GM19372 (cell line): ENCODE results near the gene DHX32.

Experiments used
- ATAC-seq: cut with Tn5 transposase; IDR thresholded peaks from one replicate; pipeline ENCODE4 v1.9.1; 2021; ENCODE audit warnings: mild to moderate bottlenecking, low read depth, moderate library complexity; ENCODE audit not compliant: unreplicated experiment

The DHX32 gene

GRCh38 chr10:125816548-125816947, 64.5 kb downstream of the DHX32 start:
- ATAC-seq = no peak

DNA sequence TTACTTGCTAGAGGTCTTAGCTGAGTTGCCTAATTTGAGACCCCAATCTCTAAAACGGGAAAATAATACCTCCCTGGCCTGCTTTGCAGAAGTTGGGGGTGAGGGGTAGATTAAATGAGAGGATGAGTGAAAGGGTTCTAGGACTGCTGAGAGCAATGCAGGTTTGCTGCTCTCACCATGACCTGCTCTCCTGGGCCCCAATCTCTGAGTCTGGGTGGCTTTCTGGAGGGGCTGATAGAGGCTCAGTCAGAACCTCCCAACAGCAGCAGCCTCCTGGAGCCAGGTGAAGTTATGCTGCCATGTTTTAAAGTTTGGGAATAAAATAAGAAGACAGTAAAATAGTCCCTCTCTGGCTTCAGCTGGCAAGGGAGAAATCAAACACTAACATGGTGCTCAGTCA, 65.3 kb downstream of the DHX32 start:
- no peak for ATAC-seq

DNA sequence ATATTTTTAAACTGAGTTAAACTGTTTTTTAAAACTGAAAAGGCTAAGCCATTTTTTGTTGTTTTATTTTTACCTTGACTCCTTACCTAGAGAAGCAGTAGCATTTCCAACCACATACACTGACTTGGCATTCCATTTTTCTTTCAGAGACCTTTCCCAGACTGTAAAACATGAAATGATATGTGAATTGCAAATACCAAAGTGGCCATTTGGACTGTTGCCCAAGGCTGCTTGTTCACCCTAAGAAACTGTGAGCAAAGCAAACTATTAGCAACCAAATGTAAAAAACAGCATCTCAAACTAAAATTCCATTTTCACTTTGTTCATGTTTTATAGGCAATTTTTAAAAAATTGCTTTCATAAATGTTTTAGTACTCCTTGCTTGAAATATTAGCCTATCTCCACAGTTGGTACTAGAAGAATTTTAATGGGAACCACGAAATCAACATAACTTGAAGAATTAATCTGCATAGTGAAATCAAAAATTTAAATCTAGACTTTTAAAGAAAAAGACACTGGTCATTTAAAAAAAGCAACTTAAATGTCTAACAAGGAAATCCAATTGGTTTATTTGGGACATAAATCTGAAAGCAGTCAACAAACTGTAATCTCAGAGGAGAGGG, 68.9 kb downstream of the DHX32 start:
- no peak for ATAC-seq

DNA sequence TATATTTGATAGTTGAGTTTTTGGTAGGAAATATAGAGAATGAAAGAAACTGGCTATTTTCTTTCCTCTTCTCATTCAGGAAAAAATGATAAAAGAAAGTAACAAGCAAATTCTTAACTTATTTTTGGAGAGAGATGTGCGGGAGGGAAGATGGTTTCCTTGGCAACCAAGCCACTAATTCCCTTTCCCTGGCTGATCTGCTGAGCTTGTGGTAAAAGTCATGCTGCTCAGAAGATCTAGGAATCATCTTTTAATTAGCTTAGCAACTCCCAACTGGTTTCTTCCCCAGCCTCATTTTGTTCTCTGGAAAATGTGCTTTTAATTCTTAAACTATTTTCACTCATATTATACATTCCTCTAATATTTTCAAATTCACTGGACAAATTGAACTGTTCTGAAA, 69.8 kb downstream of the DHX32 start:
- ATAC-seq = no peak

DNA sequence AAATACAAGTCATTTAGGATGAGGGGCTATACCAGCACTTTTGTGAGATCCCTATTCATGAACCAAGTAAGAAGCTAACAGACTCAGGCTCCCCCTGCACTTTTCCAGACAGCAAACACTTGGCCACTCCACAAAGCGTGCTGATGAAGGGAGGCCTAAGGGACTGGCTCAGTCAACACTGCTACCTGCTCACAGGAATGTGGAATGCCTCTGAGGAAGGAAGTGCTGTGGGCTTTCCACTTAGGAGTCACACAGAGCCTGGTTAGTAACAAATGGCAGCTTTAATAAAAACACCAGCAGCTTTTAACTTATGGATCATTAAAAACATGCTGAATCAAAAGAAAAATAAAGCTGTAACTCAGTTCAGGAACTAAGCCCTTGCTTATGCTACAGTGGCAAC, 73.0 kb downstream of the DHX32 start:
- ATAC-seq = no peak

GRCh38 chr10:125802739-125803138, 78.4 kb downstream of the DHX32 start:
- ATAC-seq = no peak

- no peak for ATAC-seq
These were observed 79.0 kb downstream of the DHX32 start for GRCh38 chr10:125802131-125802530.

- ATAC-seq = no peak
These were observed 79.5 kb downstream of the DHX32 start for GRCh38 chr10:125801574-125801973.

DNA sequence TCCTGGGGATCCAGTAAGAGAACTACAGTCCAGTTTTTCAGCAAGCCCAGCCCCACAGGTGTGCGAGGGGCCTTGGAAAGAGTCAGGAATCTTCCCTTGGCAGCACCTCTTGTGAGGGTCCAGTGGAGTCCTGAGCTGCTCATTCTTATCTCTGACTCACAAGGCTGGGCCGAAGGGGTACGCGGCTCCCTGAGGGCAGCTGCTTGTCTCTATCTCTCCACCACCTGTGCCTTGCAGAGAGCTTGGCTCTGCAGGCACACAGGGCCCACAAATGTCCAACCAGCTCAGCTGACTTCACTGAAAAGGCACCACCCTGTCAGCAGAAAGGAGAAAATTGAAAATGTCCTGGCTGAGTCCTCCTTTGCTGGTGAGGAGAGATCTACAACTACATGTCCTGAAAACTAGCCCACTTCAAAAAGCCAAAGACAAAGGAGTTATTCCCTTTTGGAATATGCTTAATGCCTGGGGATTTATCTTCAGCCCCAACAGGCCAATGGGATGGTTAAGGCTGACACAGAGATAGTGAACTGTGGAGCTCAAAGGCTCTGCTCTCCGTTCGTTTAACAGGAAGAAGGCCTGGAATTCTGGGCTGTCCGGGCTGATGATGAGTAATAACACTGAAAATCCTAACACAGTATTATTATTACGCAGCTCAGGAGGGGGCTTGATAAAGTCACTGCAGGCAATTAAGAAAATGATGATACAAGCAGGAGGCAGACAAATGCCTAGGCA, 81.5 kb downstream of the DHX32 start:
- no peak for ATAC-seq

DNA sequence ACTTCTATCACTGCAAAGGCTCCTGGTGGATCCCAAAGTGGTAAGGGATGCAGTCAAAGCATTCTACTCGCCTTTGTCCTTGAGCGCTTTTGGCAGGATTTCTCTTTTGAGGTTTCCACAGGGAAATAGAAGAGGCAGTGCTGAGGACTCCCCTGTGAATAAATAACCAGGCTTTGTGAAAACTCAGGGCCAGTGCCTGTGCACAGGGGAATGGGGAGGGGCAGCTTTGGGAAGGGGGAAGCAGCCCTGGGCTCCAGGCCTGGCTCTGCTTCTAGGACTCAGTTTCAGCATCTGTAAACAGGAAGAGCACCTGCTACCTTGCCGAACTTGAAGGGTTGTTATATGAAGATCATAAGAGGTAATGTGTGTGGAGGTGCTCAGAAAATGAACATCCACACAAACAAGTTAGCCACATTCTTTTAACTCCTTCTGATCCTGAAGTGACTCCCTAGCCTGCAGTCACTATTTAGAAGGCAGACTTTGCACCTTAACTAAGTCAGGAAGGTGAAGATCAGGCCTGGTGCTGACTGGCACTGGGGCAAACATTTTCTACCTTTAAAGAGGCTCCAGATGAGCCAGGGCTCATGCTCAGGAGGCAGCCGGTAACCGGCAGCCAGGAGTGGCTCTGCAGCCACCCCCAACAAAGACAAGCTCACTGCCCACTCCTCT, 83.0 kb downstream of the DHX32 start:
- ATAC-seq = no peak

DNA sequence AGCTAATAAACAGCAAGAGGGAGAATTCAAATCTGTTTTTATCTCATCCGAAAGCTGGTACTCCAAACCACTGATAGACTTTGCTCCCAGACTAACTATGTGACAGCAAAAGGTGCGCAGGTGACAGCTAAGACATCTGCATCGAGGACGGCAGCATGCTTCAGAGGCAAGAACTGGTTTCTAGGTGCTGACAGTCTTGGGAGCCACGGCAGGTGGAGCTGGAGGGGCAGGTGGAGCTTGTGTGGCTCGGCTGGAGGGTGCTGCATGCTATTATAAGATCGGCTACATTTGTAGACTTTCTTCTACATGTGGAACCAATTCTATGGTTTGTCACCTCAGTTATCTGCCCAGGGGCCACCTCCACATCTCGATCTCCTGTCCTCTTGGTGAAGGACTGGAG, 83.7 kb downstream of the DHX32 start:
- no peak for ATAC-seq

DNA sequence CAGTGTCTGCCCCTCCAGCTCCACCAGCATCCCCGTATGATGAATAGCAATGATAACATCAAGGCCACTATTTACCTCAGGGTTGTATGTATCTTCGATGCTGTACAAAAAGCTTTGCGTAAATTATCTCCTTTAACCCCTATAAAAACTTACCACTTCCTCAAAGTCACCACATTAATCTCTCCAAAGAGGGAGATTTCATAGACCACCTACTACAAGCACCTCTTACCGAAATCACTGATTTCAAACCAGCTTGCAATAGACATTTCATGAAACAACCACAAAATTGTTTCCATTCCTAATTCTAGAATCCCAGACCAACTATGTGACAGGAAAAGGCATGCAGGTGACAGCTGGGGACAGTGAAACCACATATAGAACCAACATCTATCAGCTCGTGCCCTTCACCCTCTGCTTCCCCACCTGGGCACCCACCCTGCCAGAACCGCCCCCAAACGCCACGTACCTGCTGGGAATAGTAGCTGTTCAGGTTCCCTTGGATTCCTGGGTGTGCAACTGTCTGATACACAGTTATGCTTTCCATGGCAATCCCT, 85.4 kb downstream of the DHX32 start:
- no peak for ATAC-seq

DNA sequence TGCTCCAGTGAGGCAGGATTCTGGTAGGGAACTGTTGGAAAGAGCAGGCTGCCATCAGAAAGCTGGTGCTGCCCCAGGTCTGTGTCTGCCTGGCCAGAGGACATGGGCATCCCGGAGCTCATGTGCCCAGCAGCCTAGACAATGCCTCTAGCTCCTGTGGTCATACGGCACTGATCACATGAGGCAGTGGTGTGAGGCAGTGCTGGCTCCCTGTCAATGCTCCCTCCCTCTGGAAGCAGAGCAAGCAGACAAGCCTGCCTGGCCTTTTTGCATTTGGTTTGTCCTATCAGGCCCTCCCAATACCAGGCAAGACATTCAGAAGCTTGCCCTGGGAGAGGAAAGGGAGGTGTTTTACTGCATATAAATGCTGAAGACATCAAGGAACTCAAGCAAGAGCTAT, 86.0 kb downstream of the DHX32 start:
- ATAC-seq = no peak

DNA sequence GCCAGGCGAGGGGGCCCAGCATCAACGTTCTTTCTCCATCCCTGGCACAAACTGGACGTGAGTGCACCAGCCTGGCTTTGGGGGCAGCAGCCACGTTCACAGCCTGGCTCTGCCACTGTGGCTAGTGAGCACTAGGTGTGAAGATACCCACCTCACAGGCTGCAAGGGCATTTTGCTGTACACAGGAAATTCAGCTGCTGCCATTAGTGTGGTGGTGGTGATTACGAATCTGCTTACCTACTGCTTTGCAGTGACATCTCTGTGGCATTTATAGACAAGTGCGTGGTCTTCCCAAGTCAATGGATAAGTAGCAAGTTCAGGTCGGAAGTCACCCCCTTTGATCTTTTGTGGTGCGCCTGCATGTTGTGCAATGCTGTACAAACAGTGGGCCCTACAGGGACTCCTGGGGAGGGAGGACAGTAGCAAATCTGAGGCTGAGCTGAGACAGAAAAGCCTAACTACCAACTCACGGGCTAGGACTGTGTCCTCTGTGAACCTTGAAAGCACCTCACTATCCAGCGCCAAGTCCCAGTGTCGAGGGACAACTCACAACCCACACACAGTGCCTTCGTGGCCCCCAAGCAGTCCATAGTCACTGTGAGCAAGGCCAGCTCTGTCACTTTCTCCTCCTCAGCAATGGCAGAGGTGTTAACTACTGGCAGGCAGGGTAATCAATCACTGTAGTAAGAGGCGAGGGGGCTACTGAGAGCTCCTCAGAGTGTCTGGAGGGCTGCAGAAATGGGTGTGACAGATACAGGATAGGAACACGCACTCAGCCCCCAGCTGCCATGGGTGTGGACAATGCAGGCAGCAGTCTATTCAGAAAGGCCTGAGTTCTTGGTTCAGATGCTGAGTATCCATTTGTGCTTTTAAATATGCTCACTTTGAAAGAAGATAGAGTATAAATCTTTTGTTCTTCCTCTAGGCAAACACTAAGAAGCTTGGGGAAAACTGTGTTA, 88.5 kb downstream of the DHX32 start:
- no peak for ATAC-seq

DNA sequence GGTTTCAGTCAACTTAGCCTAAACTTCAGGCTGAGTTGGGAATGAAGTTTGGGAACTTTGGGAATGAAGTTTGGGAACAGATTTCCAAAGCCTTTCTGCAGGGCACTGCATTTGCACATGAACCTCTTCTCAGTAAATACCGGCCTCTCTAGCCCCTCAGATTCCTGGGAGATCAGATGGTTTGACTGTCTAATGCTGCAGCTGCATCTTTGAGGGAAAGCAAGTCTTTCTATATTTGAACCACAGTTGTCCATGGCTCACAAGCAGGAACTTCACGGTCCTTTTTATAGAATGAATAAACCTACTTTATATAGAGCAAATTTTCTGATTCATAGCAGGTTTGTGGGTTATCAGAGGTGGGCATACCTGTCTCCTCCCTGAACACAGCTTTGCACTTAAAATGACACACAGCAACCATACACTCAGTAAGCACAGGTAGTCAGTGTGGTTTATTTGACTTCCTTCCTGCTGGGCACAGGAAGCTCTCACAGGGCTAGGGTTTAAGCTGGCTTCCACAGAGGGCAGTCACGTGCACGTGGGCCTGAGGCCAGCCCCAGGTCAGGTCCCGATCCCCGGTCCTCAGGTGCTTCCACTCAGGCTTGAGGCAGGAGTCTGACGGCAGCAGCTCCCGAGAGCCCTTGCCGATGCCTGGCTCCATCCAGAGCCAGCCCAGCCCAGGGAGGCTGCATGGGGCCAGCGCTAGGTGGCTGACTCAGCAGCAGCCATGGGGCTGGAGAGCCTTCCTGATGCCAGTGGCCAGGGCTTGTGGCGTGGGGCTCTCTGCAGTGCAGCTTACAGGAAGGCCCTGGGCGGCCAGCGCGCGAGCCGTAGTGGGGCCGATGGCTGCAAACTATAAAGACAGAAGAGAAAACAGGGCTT, 92.7 kb downstream of the DHX32 start:
- ATAC-seq = no peak
